ENCODE data around the gene ERMN. TPM values are rescaled to one million over a fixed set of nuclear protein-coding genes. Genes with fewer than 3 reads are reported as not detected.
"Not testable (repeated sequence)": the region's sequence is repeated elsewhere in the genome, so short reads cannot be mapped to it uniquely, and the experiment has no call there.

The ERMN gene
- total RNA-seq, 4 donors from 2014 or later: not detected

GRCh38 chr2:157290525-157290924, 35.1 kb downstream of the ERMN start:
- no peak for TF ChIP-seq POLR2A (IDR thresholded peaks at IDR 0.05)
- TF ChIP-seq CTCF (IDR thresholded peaks at IDR 0.05 in 4 of 5, conservative IDR thresholded peaks at IDR 0.05 in 1 of 5): no peak
- no peak overlapping the region for H3K27ac ChIP-seq
- intact Hi-C loops (cut with DNase I; ENCODE audit: low total_unique reads): no loop called here

GRCh38 chr2:157287160-157287559, 38.5 kb downstream of the ERMN start:
- H3K9me3 ChIP-seq: no peaks in the 10 kb centered on the region
- H3K27me3 ChIP-seq: no peaks in the 10 kb centered on the region
- no peaks in the 10 kb centered on the region for H3K4me1 ChIP-seq
- H3K36me3 ChIP-seq: no peaks in the 10 kb centered on the region
- DNase-seq (no peak), ATAC-seq (no peak)
- intact Hi-C loops (cut with DNase I; ENCODE audit: low total_unique reads) (no loop called here), in situ Hi-C loops (cut with MboI; ENCODE audit: low sequenced_read_pairs in 4 of 4) (no loop called here)
- H3K4me3 ChIP-seq: no peak overlapping the region
- TF ChIP-seq POLR2A (IDR thresholded peaks at IDR 0.05) (no peak), CTCF (IDR thresholded peaks at IDR 0.05 in 4 of 5, conservative IDR thresholded peaks at IDR 0.05 in 1 of 5) (no peak)
- H3K27ac ChIP-seq: no peak overlapping the region

More at GRCh38 chr2:157290525-157290924, 35.1 kb downstream of the ERMN start:
- no peak overlapping the region for H3K4me3 ChIP-seq
- H3K4me1 ChIP-seq: no peaks in the 10 kb centered on the region
- in situ Hi-C loops (cut with MboI; ENCODE audit: low sequenced_read_pairs in 4 of 4): no loop called here
- H3K9me3 ChIP-seq: no peaks in the 10 kb centered on the region
- ATAC-seq (no peak), DNase-seq (no peak)
- H3K36me3 ChIP-seq: no peaks in the 10 kb centered on the region
- H3K27me3 ChIP-seq: no peaks in the 10 kb centered on the region

- H3K4me1 ChIP-seq: no peaks in the 10 kb centered on the region
- in situ Hi-C loops (cut with MboI; ENCODE audit: low sequenced_read_pairs in 4 of 4): no loop called here
These were observed 42.2 kb downstream of the ERMN start for GRCh38 chr2:157283468-157283867.

GRCh38 chr2:157281316-157281715, 44.3 kb downstream of the ERMN start:
- Histone ChIP-seq H3K9me3 (no peaks in the 10 kb centered on the region), H3K27ac (no peak overlapping the region), H3K4me1 (no peaks in the 10 kb centered on the region), H3K4me3 (no peak overlapping the region), H3K27me3 (no peaks in the 10 kb centered on the region), H3K36me3 (no peaks in the 10 kb centered on the region)
- no peak for ATAC-seq
- no peak for DNase-seq
- in situ Hi-C loops (cut with MboI; ENCODE audit: low sequenced_read_pairs in 4 of 4): no loop called here
- intact Hi-C loops (cut with DNase I; ENCODE audit: low total_unique reads): no loop called here
- TF ChIP-seq CTCF (IDR thresholded peaks at IDR 0.05 in 4 of 5, conservative IDR thresholded peaks at IDR 0.05 in 1 of 5) (no peak), POLR2A (IDR thresholded peaks at IDR 0.05) (no peak)

More at GRCh38 chr2:157283468-157283867, 42.2 kb downstream of the ERMN start:
- no peak for DNase-seq
- intact Hi-C loops (cut with DNase I; ENCODE audit: low total_unique reads): no loop called here
- Histone ChIP-seq H3K36me3 (no peaks in the 10 kb centered on the region), H3K4me3 (no peak overlapping the region), H3K27ac (no peak overlapping the region), H3K27me3 (no peaks in the 10 kb centered on the region), H3K9me3 (no peaks in the 10 kb centered on the region)
- no peak for ATAC-seq
- TF ChIP-seq CTCF (IDR thresholded peaks at IDR 0.05 in 4 of 5, conservative IDR thresholded peaks at IDR 0.05 in 1 of 5) (no peak), POLR2A (IDR thresholded peaks at IDR 0.05) (no peak)

GRCh38 chr2:157279311-157279710, 46.3 kb downstream of the ERMN start:
- intact Hi-C loops (cut with DNase I; ENCODE audit: low total_unique reads); H3K4me3 ChIP-seq; ATAC-seq; H3K4me1 ChIP-seq; H3K27me3 ChIP-seq; H3K9me3 ChIP-seq; H3K27ac ChIP-seq; H3K36me3 ChIP-seq; DNase-seq; in situ Hi-C loops (cut with MboI; ENCODE audit: low sequenced_read_pairs in 4 of 4): not testable (repeated sequence)

Measured in gastrocnemius medialis (tissue), 4 donors.